Measurements from ENCODE around the gene PAGR1.
"Not testable (repeated sequence)": the region's sequence is repeated elsewhere in the genome, so short reads cannot be mapped to it uniquely, and the experiment has no call there.

PAGR1 gene

DNA sequence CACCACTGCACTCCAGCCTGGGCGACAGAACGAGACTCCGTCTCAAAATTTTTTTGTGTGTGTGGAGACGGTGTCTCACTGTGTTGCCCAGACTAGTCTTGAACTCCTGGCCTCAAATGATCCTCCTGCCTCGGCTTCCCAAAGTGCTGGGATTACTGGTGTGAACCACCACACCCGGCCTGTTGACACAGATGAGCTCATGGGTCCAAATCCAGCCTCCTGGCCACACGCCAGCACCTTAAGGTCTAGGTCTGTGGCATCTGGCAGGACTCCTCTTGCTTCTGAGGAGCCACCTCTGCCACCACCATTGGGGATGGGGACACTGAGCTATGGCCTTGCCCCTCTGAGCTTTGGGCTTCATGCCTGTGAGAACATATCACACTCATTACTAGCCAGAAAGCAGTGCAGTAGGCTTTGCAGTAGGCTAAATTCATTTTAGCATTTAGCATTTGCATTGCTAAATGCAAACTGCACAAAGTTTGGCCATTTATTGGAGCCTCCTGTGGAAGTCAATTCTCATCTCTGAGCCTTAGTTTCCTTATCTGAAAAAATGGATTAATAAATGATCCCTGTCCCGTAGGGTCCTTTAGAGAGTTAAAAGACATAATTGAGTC is 52.6 kb downstream of the PAGR1 start:
- DNase-seq (ENCODE audit: low spot score) = no peak

DNA sequence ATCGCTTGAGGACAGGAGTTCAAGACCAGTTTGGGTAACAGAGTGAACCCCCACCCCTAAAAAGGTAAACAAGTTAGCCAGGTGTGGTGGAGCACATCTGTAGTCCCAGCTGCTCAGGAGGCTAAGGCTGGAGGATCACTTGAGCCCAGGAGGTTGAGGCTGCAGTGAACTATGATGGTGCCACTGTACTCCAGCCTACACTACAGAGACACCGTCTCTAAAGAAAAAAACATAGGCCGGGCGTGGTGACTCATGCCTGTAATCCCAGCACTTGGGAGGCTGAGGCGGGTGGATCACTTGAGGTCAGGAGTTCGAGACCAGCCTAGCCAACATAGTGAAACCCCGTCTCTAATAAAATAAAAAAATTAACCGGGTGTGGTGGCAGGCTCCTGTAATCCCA is 53.1 kb downstream of the PAGR1 start:
- not testable (repeated sequence) for DNase-seq (ENCODE audit: low spot score)
